ENCODE results near the gene STPG1. TPM values are rescaled to one million over a fixed set of nuclear protein-coding genes. Genes with fewer than 3 reads are reported as not detected.

Gene STPG1
- total RNA-seq, 2 donors from 2014 or later: 2.1 to 2.9 TPM

GRCh38 chr1:24382165-24382577 lies 31.4 kb downstream of the STPG1 start:
- DNase-seq (ENCODE audit: low spot score): no peak
- intact Hi-C loops (cut with DNase I): no loop called here

- intact Hi-C loops (cut with DNase I): no loop called here
- no peak for DNase-seq (ENCODE audit: low spot score)
These were observed 32.3 kb downstream of the STPG1 start for GRCh38 chr1:24381256-24381655.

GRCh38 chr1:24380508-24380907 lies 33.1 kb downstream of the STPG1 start:
- intact Hi-C loops (cut with DNase I): no loop called here
- DNase-seq (ENCODE audit: low spot score): no peak

GRCh38 chr1:24379733-24380315 lies 33.8 kb downstream of the STPG1 start:
- DNase-seq (ENCODE audit: low spot score): no peak
- intact Hi-C loops (cut with DNase I): no loop called here

- intact Hi-C loops (cut with DNase I): no loop called here
- DNase-seq (ENCODE audit: low spot score): no peak
These were observed 38.4 kb downstream of the STPG1 start for GRCh38 chr1:24374891-24375786.

GRCh38 chr1:24373710-24374109 lies 39.9 kb downstream of the STPG1 start:
- intact Hi-C loops (cut with DNase I): no loop called here
- no peak for DNase-seq (ENCODE audit: low spot score)

GRCh38 chr1:24373044-24373443 lies 40.5 kb downstream of the STPG1 start:
- no peak for DNase-seq (ENCODE audit: low spot score)
- intact Hi-C loops (cut with DNase I): no loop called here

- DNase-seq (ENCODE audit: low spot score): no peak
- intact Hi-C loops (cut with DNase I): no loop called here
These were observed 43.8 kb downstream of the STPG1 start for GRCh38 chr1:24369801-24370200.

- intact Hi-C loops (cut with DNase I): no loop called here
- DNase-seq (ENCODE audit: low spot score): peak; percentile 92
These were observed 44.4 kb downstream of the STPG1 start for GRCh38 chr1:24369199-24369598.

GRCh38 chr1:24366707-24367106 lies 46.9 kb downstream of the STPG1 start:
- no peak for DNase-seq (ENCODE audit: low spot score)
- intact Hi-C loops (cut with DNase I): no loop called here

GRCh38 chr1:24364975-24365678 lies 48.5 kb downstream of the STPG1 start:
- no peak for DNase-seq (ENCODE audit: low spot score)
- intact Hi-C loops (cut with DNase I): no loop called here

GRCh38 chr1:24364605-24364974 lies 49.0 kb downstream of the STPG1 start:
- intact Hi-C loops (cut with DNase I): no loop called here
- no peak for DNase-seq (ENCODE audit: low spot score)

GRCh38 chr1:24363994-24364393 lies 49.6 kb downstream of the STPG1 start:
- intact Hi-C loops (cut with DNase I): no loop called here
- DNase-seq (ENCODE audit: low spot score): no peak

GRCh38 chr1:24362982-24363614 lies 50.5 kb downstream of the STPG1 start:
- intact Hi-C loops (cut with DNase I): no loop called here

GRCh38 chr1:24362396-24362795 lies 51.2 kb downstream of the STPG1 start:
- no peak for DNase-seq (ENCODE audit: low spot score)
- intact Hi-C loops (cut with DNase I): no loop called here

More at GRCh38 chr1:24362982-24363614, 50.5 kb downstream of the STPG1 start:
- DNase-seq (ENCODE audit: low spot score): no peak

- no peak for DNase-seq (ENCODE audit: low spot score)
- intact Hi-C loops (cut with DNase I): no loop called here
These were observed 51.8 kb downstream of the STPG1 start for GRCh38 chr1:24361811-24362210.

GRCh38 chr1:24360681-24361080 lies 52.9 kb downstream of the STPG1 start:
- no peak for DNase-seq (ENCODE audit: low spot score)
- intact Hi-C loops (cut with DNase I): no loop called here

GRCh38 chr1:24357038-24357437 lies 56.5 kb downstream of the STPG1 start:
- intact Hi-C loops (cut with DNase I): loop anchor here in 1 of 2 donors (5.0 kb wide), 1 partner anchor 555 kb away; no protein-coding TSS in a partner anchor
- no peak for DNase-seq (ENCODE audit: low spot score)

GRCh38 chr1:24355466-24355865 lies 58.1 kb downstream of the STPG1 start:
- no peak for DNase-seq (ENCODE audit: low spot score)
- intact Hi-C loops (cut with DNase I): loop anchor here in 1 of 2 donors (5.0 kb wide), 1 partner anchor 557 kb away; no protein-coding TSS in a partner anchor

Data from posterior vena cava (tissue), 2 donors.